Caco-2 (cell line): ENCODE results near the gene KNG1. TPM values are rescaled to one million over a fixed set of nuclear protein-coding genes. Genes with fewer than 3 reads are reported as not detected.
"Not testable (repeated sequence)": the region's sequence is repeated elsewhere in the genome, so short reads cannot be mapped to it uniquely, and the experiment has no call there.

Experiments
- BruUV-seq: library from RNA; stranded (reverse); fragments of 400-500 nt; replicated peaks from 2 replicates; lab custom pipeline; 2021; lab: Mats Ljungman, UMichigan
- CTCF ChIA-PET: fragments of 300-600 bp; sonication (Branson Sonifier 250); formaldehyde crosslinking; loops from one replicate; lab custom pipeline; 2022; ENCODE audit warnings: antibody characterized with exemption; lab: Charles Lee
- POLR2A ChIA-PET: fragments of 300-600 bp; sonication (Branson Sonifier 250); formaldehyde crosslinking; loops from one replicate; lab custom pipeline; 2022; ENCODE audit warnings: antibody characterized with exemption; lab: Charles Lee
- DNase-seq, 2 experiments: peaks; one replicate each; pipeline versions ENCODE4 v3.0.0 to v3.0.0-alpha.2; 2020 to 2022
- H3K27me3 ChIP-seq: replicated peaks from 2 replicates; pipeline ENCODE4 v1.6.0; 2011; ENCODE audit warnings: low read length; ENCODE audit not compliant: control insufficient read depth, insufficient read depth
- H3K36me3 ChIP-seq: 2 replicates; pipeline ENCODE4 v1.5.1; 2011; ENCODE audit warnings: low read length; ENCODE audit not compliant: control insufficient read depth, insufficient read depth
- H3K4me1 ChIP-seq: fragments of 250-450 bp; sonication (Bioruptor Pico); 2 replicates; pipeline ENCODE4 v1.5.1; 2020; ENCODE audit warnings: mild to moderate bottlenecking
- H3K4me3 ChIP-seq: 2 replicates; pipeline ENCODE4 v1.5.1; 2011; ENCODE audit warnings: low read depth, mild to moderate bottlenecking, control low read depth, low read length
- H3K9me3 ChIP-seq: fragments of 250-450 bp; sonication (Bioruptor Pico); 2 replicates; pipeline ENCODE4 v1.5.1; 2020; ENCODE audit warnings: mild to moderate bottlenecking, moderate library complexity
- H3K27ac Mint-ChIP-seq: one replicate; pipeline ENCODE4 v1.8.0; 2022; ENCODE audit warnings: mixed read lengths; ENCODE audit not compliant: unreplicated experiment
- H3K27me3 Mint-ChIP-seq: one replicate; pipeline ENCODE4 v1.8.0; 2022; ENCODE audit warnings: mixed read lengths; ENCODE audit not compliant: insufficient read depth, unreplicated experiment
- H3K36me3 Mint-ChIP-seq: one replicate; pipeline ENCODE4 v1.8.0; 2022; ENCODE audit warnings: mild to moderate bottlenecking, mixed read lengths; ENCODE audit not compliant: insufficient read depth, unreplicated experiment
- H3K4me1 Mint-ChIP-seq: one replicate; pipeline ENCODE4 v1.8.0; 2022; ENCODE audit warnings: low read depth, mixed read lengths; ENCODE audit not compliant: unreplicated experiment
- H3K4me3 Mint-ChIP-seq: one replicate; pipeline ENCODE4 v1.8.0; 2022; ENCODE audit warnings: mild to moderate bottlenecking, moderate library complexity, mixed read lengths; ENCODE audit not compliant: unreplicated experiment
- H3K9me3 Mint-ChIP-seq: one replicate; pipeline ENCODE4 v1.8.0; 2022; ENCODE audit warnings: mixed read lengths; ENCODE audit not compliant: unreplicated experiment
- intact Hi-C: fragments of 100-400 bp; cut with micrococcal nuclease; formaldehyde crosslinking; loops from one replicate; pipeline ENCODE4 v1.10.0; 2022; ENCODE audit not compliant: unreplicated experiment
- total RNA-seq: library from RNA; stranded (reverse); gene quantifications from 2 replicates; pipeline ENCODE4 v1.2.3, GENCODE V29; 2022
- TF ChIP-seq, protein P1 (sequence below), 2 experiments: fragments of 200-600 bp in 1 of 2; IDR thresholded peaks; 1 replicate in 1 of 2; 2 replicates in 1 of 2; pipeline versions ENCODE4 v1.5.1 to v1.8.0; 2011 to 2022; ENCODE audit warnings: antibody characterized with exemption in 1 of 2, control low read depth in 1 of 2, inconsistent platforms in 1 of 2, low read depth in 1 of 2, low read length in 1 of 2, mild to moderate bottlenecking in 1 of 2, moderate library complexity in 1 of 2; ENCODE audit not compliant: insufficient read depth in 1 of 2, severe bottlenecking in 1 of 2, unreplicated experiment in 1 of 2

The KNG1 gene
- total RNA-seq, 1 experiment from 2014 or later: 9.5 TPM

DNA sequence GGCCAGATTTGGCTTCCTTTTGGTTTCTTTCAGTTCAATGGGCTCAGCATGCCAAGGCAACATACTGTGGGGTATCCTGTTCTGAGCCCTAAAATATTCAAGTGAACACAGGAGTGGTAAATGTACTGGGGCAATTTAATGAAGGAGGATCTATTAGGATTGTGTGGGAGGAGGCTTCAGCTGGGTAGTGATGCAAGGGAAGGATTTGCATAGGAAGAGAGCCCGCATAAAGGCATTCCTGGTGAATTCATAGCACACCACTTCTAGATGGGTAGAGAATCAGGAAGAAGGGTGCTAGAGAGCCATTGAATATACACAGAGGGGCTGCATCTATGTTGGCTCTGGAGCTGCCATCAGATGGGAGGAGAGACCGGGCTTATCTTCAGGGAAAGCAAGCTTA, 20.6 kb upstream of the KNG1 start:
- Histone ChIP-seq H3K36me3 (no peaks in the 10 kb centered on the region), H3K4me1 (peaks cover 6% of the 10 kb centered on the region; the same call in 1 of the 2 replicates), H3K9me3 (no peaks in the 10 kb centered on the region), H3K27me3 (no peaks in the 10 kb centered on the region), H3K4me3 (no peak overlapping the region)
- H3K27ac Mint-ChIP-seq: no peak overlapping the region
- H3K4me3 Mint-ChIP-seq: no peak overlapping the region
- BruUV-seq: no TSS peak
- intact Hi-C loops: no loop called here
- no peak for DNase-seq
- H3K27me3 Mint-ChIP-seq: no peaks in the 10 kb centered on the region
- CTCF ChIA-PET: no interaction called here
- H3K36me3 Mint-ChIP-seq: no peaks in the 10 kb centered on the region
- POLR2A ChIA-PET: no interaction called here
- H3K4me1 Mint-ChIP-seq: peaks cover 12% of the 10 kb centered on the region
- no peaks in the 10 kb centered on the region for H3K9me3 Mint-ChIP-seq
- TF ChIP-seq, protein P1, sequence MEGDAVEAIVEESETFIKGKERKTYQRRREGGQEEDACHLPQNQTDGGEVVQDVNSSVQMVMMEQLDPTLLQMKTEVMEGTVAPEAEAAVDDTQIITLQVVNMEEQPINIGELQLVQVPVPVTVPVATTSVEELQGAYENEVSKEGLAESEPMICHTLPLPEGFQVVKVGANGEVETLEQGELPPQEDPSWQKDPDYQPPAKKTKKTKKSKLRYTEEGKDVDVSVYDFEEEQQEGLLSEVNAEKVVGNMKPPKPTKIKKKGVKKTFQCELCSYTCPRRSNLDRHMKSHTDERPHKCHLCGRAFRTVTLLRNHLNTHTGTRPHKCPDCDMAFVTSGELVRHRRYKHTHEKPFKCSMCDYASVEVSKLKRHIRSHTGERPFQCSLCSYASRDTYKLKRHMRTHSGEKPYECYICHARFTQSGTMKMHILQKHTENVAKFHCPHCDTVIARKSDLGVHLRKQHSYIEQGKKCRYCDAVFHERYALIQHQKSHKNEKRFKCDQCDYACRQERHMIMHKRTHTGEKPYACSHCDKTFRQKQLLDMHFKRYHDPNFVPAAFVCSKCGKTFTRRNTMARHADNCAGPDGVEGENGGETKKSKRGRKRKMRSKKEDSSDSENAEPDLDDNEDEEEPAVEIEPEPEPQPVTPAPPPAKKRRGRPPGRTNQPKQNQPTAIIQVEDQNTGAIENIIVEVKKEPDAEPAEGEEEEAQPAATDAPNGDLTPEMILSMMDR (IDR thresholded peaks at IDR 0.05; ENCODE audit: insufficient read depth in 1 of 2, low read depth in 1 of 2, low read length in 1 of 2, severe bottlenecking in 1 of 2, unreplicated experiment in 1 of 2): no peak

DNA sequence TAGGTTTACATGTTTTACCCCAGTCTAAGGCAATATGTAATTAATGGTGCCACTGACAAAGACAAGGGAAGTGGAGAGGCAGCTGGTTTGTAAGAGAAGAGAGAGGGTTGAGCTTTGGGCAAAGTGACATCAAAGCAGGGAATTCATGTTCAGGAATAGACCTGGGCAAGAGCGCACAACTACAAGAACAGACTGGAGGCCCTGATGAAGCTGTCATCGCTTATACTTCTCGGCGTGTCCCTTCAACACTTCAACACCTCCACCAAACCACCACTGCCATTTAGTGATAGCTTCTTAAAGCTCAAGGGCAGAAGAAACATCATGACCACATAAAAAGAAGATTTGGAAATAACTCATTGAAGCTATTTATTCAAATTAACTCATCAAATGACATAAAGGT, 19.6 kb upstream of the KNG1 start:
- Histone ChIP-seq H3K4me1 (peaks cover 6% of the 10 kb centered on the region; the same call in 1 of the 2 replicates), H3K27me3 (no peaks in the 10 kb centered on the region), H3K4me3 (no peak overlapping the region), H3K9me3 (no peaks in the 10 kb centered on the region), H3K36me3 (no peaks in the 10 kb centered on the region)
- ChIA-PET CTCF (no interaction called here), POLR2A (no interaction called here)
- Mint-ChIP-seq H3K9me3 (no peaks in the 10 kb centered on the region), H3K4me3 (no peak overlapping the region), H3K27me3 (peaks cover 2% of the 10 kb centered on the region), H3K27ac (no peak overlapping the region), H3K36me3 (no peaks in the 10 kb centered on the region), H3K4me1 (peaks cover 12% of the 10 kb centered on the region)
- intact Hi-C loops: no loop called here
- TF ChIP-seq, protein P1 (IDR thresholded peaks at IDR 0.05; ENCODE audit: insufficient read depth in 1 of 2, low read depth in 1 of 2, low read length in 1 of 2, severe bottlenecking in 1 of 2, unreplicated experiment in 1 of 2): no peak
- DNase-seq: no peak
- BruUV-seq: no TSS peak

DNA sequence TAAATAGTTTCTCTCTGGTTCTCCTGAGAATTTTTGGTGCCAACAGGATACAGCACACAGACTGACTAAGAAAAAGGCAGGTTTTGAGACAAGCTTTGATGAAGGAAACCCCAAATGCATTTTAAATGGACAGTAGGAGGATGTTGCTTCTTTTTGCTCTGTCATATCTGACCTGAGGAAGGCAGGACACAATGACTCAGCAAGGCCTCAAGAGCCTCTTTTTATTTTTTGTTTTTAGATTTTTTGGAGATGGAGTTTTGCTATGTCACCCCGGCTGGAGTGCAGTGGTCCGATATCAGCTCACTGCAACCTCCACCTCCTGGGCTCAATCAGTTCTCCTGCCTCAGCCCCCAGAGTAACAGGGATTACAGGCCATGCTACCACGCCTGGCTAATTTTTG, 16.9 kb upstream of the KNG1 start:
- no peaks in the 10 kb centered on the region for H3K36me3 ChIP-seq
- ChIA-PET CTCF (no interaction called here), POLR2A (no interaction called here)
- Mint-ChIP-seq H3K36me3 (no peaks in the 10 kb centered on the region), H3K4me1 (no peaks in the 10 kb centered on the region), H3K27ac (no peak overlapping the region), H3K9me3 (no peaks in the 10 kb centered on the region), H3K4me3 (no peak overlapping the region), H3K27me3 (peaks cover 2% of the 10 kb centered on the region)
- no peaks in the 10 kb centered on the region for H3K4me1 ChIP-seq
- no peak for DNase-seq
- H3K27me3 ChIP-seq: no peaks in the 10 kb centered on the region
- TF ChIP-seq, protein P1 (IDR thresholded peaks at IDR 0.05; ENCODE audit: insufficient read depth in 1 of 2, low read depth in 1 of 2, low read length in 1 of 2, severe bottlenecking in 1 of 2, unreplicated experiment in 1 of 2): no peak
- H3K9me3 ChIP-seq: no peaks in the 10 kb centered on the region
- no TSS peak for BruUV-seq
- intact Hi-C loops: no loop called here
- no peak overlapping the region for H3K4me3 ChIP-seq

DNA sequence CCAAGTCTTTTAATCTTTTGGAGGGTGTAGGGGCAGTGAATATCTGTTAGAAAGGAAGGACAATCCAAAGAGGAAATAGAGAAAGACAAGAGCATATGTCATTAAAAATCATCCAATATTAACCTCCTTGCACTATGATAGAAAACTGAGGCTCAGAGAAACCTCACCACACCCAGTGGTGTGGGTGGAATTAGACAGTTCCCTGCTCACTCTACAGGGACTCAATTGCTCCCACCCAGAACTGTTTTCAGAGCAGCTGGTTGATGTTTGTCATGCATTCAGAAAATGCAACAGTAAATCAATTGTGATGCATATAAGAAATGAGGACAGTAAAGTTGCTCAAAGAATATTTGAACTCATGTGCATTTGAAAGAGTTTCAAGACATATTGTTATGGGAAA, 14.7 kb upstream of the KNG1 start:
- H3K27me3 Mint-ChIP-seq, H3K36me3 ChIP-seq, H3K4me3 ChIP-seq, CTCF ChIA-PET, H3K9me3 Mint-ChIP-seq, POLR2A ChIA-PET, H3K4me1 ChIP-seq, H3K27me3 ChIP-seq, H3K4me3 Mint-ChIP-seq, intact Hi-C loops, H3K4me1 Mint-ChIP-seq, H3K9me3 ChIP-seq, DNase-seq, H3K27ac Mint-ChIP-seq, BruUV-seq, H3K36me3 Mint-ChIP-seq: not testable (repeated sequence)
